HG02938 (cell line): ENCODE data around the gene REPS2.

Source experiments
- ATAC-seq: cut with Tn5 transposase; IDR thresholded peaks from one replicate; pipeline ENCODE4 v1.9.1; 2021; ENCODE audit warnings: mild to moderate bottlenecking, moderate library complexity; ENCODE audit not compliant: unreplicated experiment

The REPS2 gene

GRCh38 chrX:16997313-16997712 is 50.9 kb downstream of the REPS2 start:
- no peak for ATAC-seq

DNA sequence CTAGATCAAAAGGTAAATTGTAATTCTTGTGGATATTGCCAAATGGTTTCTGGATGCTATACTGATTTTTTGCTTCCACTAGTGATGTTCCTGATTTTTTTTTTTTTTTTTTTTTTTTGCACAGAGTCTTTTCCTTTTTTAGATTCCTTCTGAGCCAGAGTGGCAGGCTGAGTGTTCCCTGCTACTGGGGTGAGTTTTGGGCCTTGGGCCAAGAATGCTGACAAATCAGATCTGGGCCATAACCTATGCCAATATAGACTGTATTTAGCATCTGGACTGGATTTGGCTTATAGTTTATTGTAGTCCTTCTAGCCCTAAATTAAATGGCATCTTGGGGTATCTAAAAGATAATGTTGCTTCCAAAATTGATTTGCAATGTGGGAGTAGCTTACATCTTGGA is 52.8 kb downstream of the REPS2 start:
- ATAC-seq, result no peak

- no peak for ATAC-seq
Measured at GRCh38 chrX:17000751-17001150, 54.3 kb downstream of the REPS2 start.

DNA sequence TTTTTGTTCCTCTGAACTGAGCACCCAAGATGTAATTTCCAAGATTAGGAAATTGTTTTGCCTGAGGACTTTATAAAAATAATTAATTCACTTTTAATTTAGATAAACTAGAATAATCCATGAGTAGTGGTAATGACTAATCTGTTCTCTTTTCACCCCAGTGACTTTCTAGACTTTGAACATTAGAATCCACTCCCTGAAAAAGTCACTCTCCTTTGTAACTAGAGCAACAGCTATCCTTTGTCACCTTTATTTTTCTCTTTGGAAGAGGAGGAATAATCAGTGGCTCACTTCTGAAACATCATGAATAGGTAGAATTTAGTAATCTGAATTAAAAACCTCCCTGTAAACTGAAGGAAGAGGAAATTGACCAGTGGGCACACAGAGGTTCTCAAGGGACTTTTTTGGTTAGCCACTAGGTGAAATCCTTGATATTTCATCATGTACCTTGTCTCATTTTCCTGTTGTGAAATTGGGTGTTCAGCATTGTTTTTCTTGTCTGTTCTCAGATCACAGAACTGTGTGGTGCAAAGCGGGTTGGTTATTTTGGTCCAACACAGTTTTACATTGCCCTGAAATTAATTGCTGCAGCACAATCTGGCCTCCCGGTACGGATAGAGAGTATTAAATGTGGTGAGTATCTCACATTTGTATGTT is 59.4 kb downstream of the REPS2 start:
- no peak for ATAC-seq

DNA sequence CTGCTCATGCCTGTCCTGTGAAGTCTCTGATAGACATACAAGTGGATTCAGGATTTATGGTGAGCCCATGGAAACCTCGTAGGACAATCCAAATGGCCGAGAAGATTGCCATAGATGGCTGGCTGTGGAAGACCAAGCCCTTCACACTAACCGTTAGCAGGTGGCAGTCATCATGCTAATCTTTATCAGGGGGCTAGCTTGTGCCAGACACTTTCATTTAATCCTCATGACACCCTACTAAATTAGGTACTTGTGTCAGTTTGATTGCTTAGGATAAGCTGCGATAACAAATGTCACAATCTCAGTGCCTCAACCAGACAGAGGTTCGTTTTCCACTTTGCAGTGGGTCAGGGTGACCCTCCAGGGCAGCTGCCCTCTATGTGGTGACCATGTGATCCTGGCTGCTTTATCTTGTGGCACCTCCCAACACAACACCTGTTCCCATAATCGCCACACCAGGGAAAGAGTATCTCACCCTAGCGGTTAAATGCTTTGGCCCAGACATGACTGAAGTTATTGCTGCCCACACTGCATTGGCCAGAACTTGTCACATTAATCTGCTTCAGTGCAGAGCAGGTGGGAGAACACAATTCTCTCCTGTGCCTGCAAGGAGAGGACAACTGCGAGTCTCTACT is 60.8 kb downstream of the REPS2 start:
- ATAC-seq, result no peak

DNA sequence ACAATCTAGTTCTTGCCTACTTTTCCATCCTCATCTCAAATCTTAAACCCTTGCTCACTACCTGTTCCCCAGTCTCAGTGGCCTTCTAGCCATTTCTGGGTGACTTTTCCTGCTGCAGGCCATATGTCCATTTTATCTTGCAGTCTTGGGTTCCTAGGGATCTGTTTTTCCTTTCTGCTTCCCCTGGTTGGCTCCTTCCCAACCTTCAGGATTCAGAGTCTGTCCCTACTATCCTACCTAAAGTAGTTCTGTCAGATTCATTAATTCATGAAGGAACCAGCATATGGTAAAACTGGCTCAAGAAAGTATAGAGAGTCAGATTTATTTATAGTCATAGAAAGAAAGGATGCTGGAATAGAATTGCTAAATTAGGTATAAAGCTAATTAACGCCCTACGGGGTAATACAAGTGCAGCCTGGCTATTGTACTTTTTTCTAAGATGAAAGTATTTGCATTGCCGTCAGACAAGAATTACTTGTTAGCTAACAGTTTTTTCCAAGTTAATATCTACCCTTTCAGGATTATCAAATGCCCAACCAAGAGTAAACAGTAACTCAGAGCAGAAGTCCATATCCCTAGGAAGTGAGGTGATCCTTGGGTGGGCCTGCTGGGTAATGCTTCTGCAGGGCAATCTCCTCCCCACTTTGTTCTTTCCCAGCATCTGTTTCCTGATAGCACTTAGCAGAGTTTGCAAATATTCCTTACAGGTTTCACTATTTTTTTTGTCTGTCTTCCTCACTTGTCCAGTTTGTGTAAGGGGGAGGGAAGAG is 63.6 kb downstream of the REPS2 start:
- no peak for ATAC-seq

- no peak for ATAC-seq
Measured at GRCh38 chrX:17012465-17012864, 66.0 kb downstream of the REPS2 start.

GRCh38 chrX:17014216-17014615 is 67.8 kb downstream of the REPS2 start:
- no peak for ATAC-seq

DNA sequence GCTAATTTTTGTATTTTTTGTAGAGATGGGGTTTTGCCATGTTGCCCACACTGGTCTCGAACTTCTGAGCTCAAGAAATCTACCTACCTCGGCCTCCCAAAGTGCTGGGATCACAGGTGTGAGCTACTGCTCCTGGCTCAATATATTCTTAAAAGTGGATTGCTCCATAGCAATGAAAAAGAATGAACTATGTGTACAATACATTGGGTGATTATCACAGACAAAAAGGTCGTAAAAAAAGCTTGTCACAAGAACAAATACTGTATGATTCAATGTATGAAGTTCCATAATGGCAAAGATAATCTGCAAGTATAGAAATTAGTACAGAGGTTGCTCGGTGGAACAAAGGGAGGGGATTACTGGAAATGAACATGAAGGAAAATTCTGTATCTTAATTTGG is 70.7 kb downstream of the REPS2 start:
- ATAC-seq, result no peak

- ATAC-seq, result no peak
Measured at GRCh38 chrX:17020356-17020755, 73.9 kb downstream of the REPS2 start.

DNA sequence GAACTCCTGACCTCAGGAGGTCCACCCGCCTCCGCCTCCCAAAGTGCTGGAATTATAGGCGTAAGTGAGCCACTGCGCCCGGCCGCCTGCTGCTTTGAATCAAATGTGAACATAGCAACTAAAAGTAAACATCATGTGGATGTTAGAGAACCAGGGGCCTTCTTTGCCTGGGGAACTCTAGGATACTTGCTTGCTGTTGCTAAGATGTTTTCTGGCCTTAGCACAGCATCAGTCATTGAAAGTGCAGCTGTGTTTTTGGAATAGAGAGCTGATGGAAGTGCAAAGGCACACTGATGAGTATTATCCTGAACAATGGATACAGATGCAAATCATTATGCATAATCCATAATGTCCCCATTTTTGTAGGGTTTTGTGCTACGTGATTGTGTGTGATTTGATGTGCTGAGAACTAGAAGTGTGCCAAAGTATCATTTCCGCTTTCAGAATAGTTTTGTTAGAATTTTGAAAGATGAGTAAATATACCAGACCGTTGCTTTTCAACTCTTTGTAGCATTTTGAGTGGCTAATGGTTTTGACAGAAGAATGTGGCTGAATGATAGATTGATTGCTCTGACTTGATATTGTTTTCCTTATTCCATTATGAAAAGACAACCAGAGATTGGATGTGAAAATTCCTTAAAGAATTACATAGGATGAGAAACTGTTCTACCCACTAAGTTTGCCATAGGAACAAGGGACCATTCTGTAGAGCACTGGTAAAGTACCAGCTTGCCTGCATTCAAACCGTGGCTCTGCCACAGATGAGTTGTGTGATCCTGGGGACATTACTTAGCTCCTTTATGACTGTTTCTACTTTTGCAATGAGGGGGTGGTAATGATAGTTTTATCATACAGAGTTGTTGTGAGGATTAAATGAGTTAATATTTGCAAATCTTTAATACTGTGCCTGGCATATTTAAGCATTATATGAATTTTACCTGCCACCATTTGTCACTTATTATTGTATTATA is 74.7 kb downstream of the REPS2 start:
- no peak for ATAC-seq

GRCh38 chrX:17021851-17022604 is 75.6 kb downstream of the REPS2 start:
- ATAC-seq, result no peak

GRCh38 chrX:17023661-17024060 is 77.2 kb downstream of the REPS2 start:
- ATAC-seq, result no peak

DNA sequence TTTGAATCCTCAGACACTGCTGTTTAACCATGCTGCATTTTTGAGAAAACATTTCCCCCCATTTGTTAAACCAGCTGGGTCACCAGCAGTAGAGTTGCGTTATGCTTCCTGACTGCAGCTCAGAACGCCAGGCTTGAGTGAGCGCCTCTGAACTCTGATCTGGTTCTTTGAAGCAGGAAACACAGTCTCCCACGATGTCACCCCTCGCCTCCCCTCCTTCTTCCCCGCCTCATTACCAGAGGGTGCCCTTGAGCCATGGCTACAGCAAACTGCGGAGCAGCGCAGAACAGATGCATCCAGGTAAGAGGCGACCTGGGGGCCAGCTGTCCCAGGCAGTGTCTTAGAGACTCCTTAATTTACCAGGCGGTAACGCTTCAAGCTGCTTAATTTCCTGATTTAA is 78.4 kb downstream of the REPS2 start:
- ATAC-seq, result no peak

- no peak for ATAC-seq
Measured at GRCh38 chrX:17025621-17026302, 79.3 kb downstream of the REPS2 start.

GRCh38 chrX:17027931-17028330 is 81.5 kb downstream of the REPS2 start:
- ATAC-seq, result no peak

DNA sequence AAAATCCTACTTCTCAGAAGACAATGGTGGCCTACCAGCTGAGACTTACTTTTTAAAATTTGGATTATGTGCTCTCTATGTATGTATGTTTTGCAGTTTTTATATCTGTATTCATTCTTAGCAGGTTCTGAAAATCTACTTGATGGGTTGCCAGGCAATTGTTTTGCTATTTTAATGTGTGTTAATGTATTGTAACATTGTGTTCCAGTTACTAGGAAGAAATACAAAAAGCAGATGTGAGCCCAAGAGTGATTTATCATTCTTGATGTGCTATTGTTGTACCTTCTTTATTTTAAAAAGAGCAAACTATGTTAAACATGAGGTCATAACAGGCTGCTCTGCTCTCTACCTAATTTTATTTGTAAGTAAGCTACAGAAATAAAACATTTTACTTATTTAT is 81.9 kb downstream of the REPS2 start:
- no peak for ATAC-seq

- ATAC-seq, result no peak
Measured at GRCh38 chrX:17030092-17030491, 83.6 kb downstream of the REPS2 start.

DNA sequence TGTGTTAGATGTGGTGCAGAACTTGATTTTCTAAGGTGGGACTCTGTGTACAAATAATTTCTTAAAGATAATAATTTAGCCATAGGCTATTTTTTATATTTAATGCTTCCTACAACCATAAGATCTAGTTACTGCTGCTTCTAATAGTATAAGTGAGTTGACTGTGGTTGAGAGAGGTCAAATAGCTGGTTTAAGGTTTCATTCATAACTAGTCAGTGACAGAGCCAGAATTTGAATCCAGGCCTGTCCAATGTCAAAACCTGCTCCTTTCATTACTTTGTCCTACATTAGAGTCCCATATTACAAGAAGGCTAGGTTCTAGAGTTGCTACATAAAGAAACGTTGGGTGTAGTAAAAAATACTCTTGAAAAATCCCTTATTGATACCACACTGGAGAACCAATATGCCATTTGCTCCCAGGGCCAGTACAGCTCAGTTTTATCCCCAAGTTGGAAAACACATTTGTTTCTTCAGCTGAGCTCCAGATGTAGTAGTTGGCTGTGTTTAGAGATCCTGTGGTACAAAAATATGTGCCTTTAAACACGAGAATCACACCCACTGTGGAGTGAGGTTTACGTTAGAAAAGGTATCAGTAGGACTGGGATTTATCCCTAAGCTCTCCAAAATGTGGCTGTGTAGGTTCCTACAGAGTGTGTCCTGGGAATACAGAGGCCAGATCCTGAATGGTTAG is 84.3 kb downstream of the REPS2 start:
- ATAC-seq, result no peak
